Stimulated activated CD4-positive, alpha-beta T cell treated with anti-CD3 and anti-CD28 coated beads, Interleukin-12 subunit alpha, Interleukin-12 subunit beta, amount 100 ng/mL, for 4 hours (primary cell): ENCODE results near the gene TRAPPC3.
"Not testable (repeated sequence)": the region's sequence is repeated elsewhere in the genome, so short reads cannot be mapped to it uniquely, and the experiment has no call there.

Experiments
- DNase-seq: peaks from one replicate; pipeline ENCODE4 v3.0.0-alpha.2; 2020

Gene TRAPPC3

GRCh38 chr1:36166136-36166535 is 16.9 kb upstream of the TRAPPC3 start:
- no peak for DNase-seq

GRCh38 chr1:36165145-36165544 is 15.9 kb upstream of the TRAPPC3 start:
- no peak for DNase-seq

- DNase-seq, result no peak
These were observed 15.1 kb upstream of the TRAPPC3 start for GRCh38 chr1:36164361-36164760.

GRCh38 chr1:36163426-36163825 is 14.1 kb upstream of the TRAPPC3 start:
- DNase-seq, result no peak

- no peak for DNase-seq
These were observed 13.5 kb upstream of the TRAPPC3 start for GRCh38 chr1:36162680-36163239.

- DNase-seq, result peak; percentile 33
These were observed 12.6 kb upstream of the TRAPPC3 start for GRCh38 chr1:36161641-36162531.

- DNase-seq, result peak; percentile 44
These were observed 11.7 kb upstream of the TRAPPC3 start for GRCh38 chr1:36160949-36161485.

GRCh38 chr1:36160388-36160948 is 11.2 kb upstream of the TRAPPC3 start:
- no peak for DNase-seq

GRCh38 chr1:36159614-36160387 is 10.5 kb upstream of the TRAPPC3 start:
- no peak for DNase-seq

GRCh38 chr1:36158827-36159252 is 9.6 kb upstream of the TRAPPC3 start:
- DNase-seq, result not testable (repeated sequence)

GRCh38 chr1:36157973-36158826 is 8.9 kb upstream of the TRAPPC3 start:
- no peak for DNase-seq

- no peak for DNase-seq
These were observed 8.0 kb upstream of the TRAPPC3 start for GRCh38 chr1:36157115-36157903.

GRCh38 chr1:36156329-36157114 is 7.2 kb upstream of the TRAPPC3 start:
- peak; percentile 59 for DNase-seq

GRCh38 chr1:36155408-36156328 is 6.4 kb upstream of the TRAPPC3 start, which contains the start of gene MAP7D1:
TSS of gene MAP7D1 (plus strand) at chr1:36156160. CDS start at chr1:36156418, 258 bp downstream.
- DNase-seq, result peak; percentile 82

GRCh38 chr1:36154765-36155407 is 5.6 kb upstream of the TRAPPC3 start:
- no peak for DNase-seq

- DNase-seq, result no peak
These were observed 5.0 kb upstream of the TRAPPC3 start for GRCh38 chr1:36154335-36154734.

- no peak for DNase-seq
These were observed 4.2 kb upstream of the TRAPPC3 start for GRCh38 chr1:36153476-36153875.

- peak; percentile 41 for DNase-seq
These were observed 2.5 kb upstream of the TRAPPC3 start for GRCh38 chr1:36151845-36152203.
